ENCODE results near the gene C20orf173.
"Not testable (repeated sequence)": the region's sequence is repeated elsewhere in the genome, so short reads cannot be mapped to it uniquely, and the experiment has no call there.

C20orf173 gene

GRCh38 chr20:35551503-35551902 is 22.1 kb upstream of the C20orf173 start:
- H3K4me3 ChIP-seq (ENCODE audit: low read depth, low read length): no peak overlapping the region
- no peak for TF ChIP-seq CTCF (IDR thresholded peaks at IDR 0.05; ENCODE audit: low read depth, low read length)

GRCh38 chr20:35547329-35547728 is 17.9 kb upstream of the C20orf173 start:
- TF ChIP-seq CTCF (IDR thresholded peaks at IDR 0.05; ENCODE audit: low read depth, low read length): no peak

GRCh38 chr20:35546127-35546526 is 16.7 kb upstream of the C20orf173 start:
- no peak for TF ChIP-seq CTCF (IDR thresholded peaks at IDR 0.05; ENCODE audit: low read depth, low read length)
- H3K4me3 ChIP-seq (ENCODE audit: low read depth, low read length): no peak overlapping the region

More at GRCh38 chr20:35547329-35547728, 17.9 kb upstream of the C20orf173 start:
- no peak overlapping the region for H3K4me3 ChIP-seq (ENCODE audit: low read depth, low read length)

- H3K4me3 ChIP-seq (ENCODE audit: low read depth, low read length): not testable (repeated sequence)
These were observed 15.5 kb upstream of the C20orf173 start for GRCh38 chr20:35544941-35545340.

- H3K4me3 ChIP-seq (ENCODE audit: low read depth, low read length): no peak overlapping the region
- no peak for TF ChIP-seq CTCF (IDR thresholded peaks at IDR 0.05; ENCODE audit: low read depth, low read length)
These were observed 15.0 kb upstream of the C20orf173 start for GRCh38 chr20:35544436-35544835.

GRCh38 chr20:35542990-35543389 is 13.5 kb upstream of the C20orf173 start:
- TF ChIP-seq CTCF (IDR thresholded peaks at IDR 0.05; ENCODE audit: low read depth, low read length): no peak
- no peak overlapping the region for H3K4me3 ChIP-seq (ENCODE audit: low read depth, low read length)

- no peak for TF ChIP-seq CTCF (IDR thresholded peaks at IDR 0.05; ENCODE audit: low read depth, low read length)
- H3K4me3 ChIP-seq (ENCODE audit: low read depth, low read length): peak within 1 kb of the TSS; percentile 87
These were observed 12.6 kb upstream of the C20orf173 start, which contains the start of gene ERGIC3 for GRCh38 chr20:35541783-35542662. ERGIC3 (plus strand) TSS chr20:35542078; CDS start chr20:35542098, 20 bp downstream.

Data from WI38 (cell line).